ENCODE data around the gene TSHZ1. TPM values are rescaled to one million over a fixed set of nuclear protein-coding genes. Genes with fewer than 3 reads are reported as not detected.
A peak's percentile ranks its signal among the peaks of the same experiment; 100 is the strongest.

TSHZ1 gene
- total RNA-seq, 4 donors from 2014 or later = 17.9 to 41.7 (median 32.2) TPM

GRCh38 chr18:75163736-75164135 lies 46.9 kb upstream of the TSHZ1 start:
- Histone ChIP-seq H3K4me3 (no peak overlapping the region), H3K36me3 (no peaks in the 10 kb centered on the region), H3K27me3 (peaks cover 0 to 5% (median 0%) of the 10 kb centered on the region in 4 donors), H3K4me1 (peaks cover 11 to 38% (median 33%) of the 10 kb centered on the region in 4 donors), H3K9me3 (no peaks in the 10 kb centered on the region), H3K27ac (replicated peaks in 1 of 4) (no peak overlapping the region)
- WGBS = 80% methylated on average over 1 of the region's 4 CpGs
- intact Hi-C loops (cut with DNase I) = loop anchor here (10.0 kb wide), 1 partner anchor 509 kb away; no protein-coding TSS in a partner anchor
- TF ChIP-seq EP300 (IDR thresholded peaks at IDR 0.05) = no peak
- no peak for TF ChIP-seq POLR2AphosphoS5 (IDR thresholded peaks at IDR 0.05)
- TF ChIP-seq POLR2A (IDR thresholded peaks at IDR 0.05; ENCODE audit: low read depth) = no peak
- TF ChIP-seq CTCF (IDR thresholded peaks at IDR 0.05) = no peak
- DNase-seq (ENCODE audit: extremely low spot score) = peak; percentile 82

- H3K9me3 ChIP-seq = no peaks in the 10 kb centered on the region
- H3K4me3 ChIP-seq = no peak overlapping the region
- H3K4me1 ChIP-seq = peaks cover 18 to 45% (median 37%) of the 10 kb centered on the region in 4 donors
- no peak overlapping the region for H3K27ac ChIP-seq (replicated peaks in 1 of 4)
- 100% methylated on average over 2 of the region's 3 CpGs for WGBS
- H3K27me3 ChIP-seq = no peaks in the 10 kb centered on the region
- H3K36me3 ChIP-seq = no peaks in the 10 kb centered on the region
- TF ChIP-seq POLR2AphosphoS5 (IDR thresholded peaks at IDR 0.05) (no peak), EP300 (IDR thresholded peaks at IDR 0.05) (no peak), POLR2A (IDR thresholded peaks at IDR 0.05; ENCODE audit: low read depth) (no peak), CTCF (IDR thresholded peaks at IDR 0.05) (no peak)
- DNase-seq (ENCODE audit: extremely low spot score) = peak; percentile 77
- intact Hi-C loops (cut with DNase I) = loop anchor here (10.0 kb wide), 1 partner anchor 510 kb away; no protein-coding TSS in a partner anchor
Observed at GRCh38 chr18:75164479-75164878, 46.1 kb upstream of the TSHZ1 start.

- peaks cover 18 to 40% (median 35%) of the 10 kb centered on the region in 4 donors for H3K4me1 ChIP-seq
- 99% methylated on average over 8 of the region's 8 CpGs for WGBS
- no peaks in the 10 kb centered on the region for H3K27me3 ChIP-seq
- intact Hi-C loops (cut with DNase I) = loop anchor here (10.0 kb wide), 1 partner anchor 511 kb away; no protein-coding TSS in a partner anchor
- TF ChIP-seq CTCF (IDR thresholded peaks at IDR 0.05) (no peak), POLR2AphosphoS5 (IDR thresholded peaks at IDR 0.05) (no peak), POLR2A (IDR thresholded peaks at IDR 0.05; ENCODE audit: low read depth) (no peak), EP300 (IDR thresholded peaks at IDR 0.05) (no peak)
- no peaks in the 10 kb centered on the region for H3K9me3 ChIP-seq
- H3K4me3 ChIP-seq = no peak overlapping the region
- H3K36me3 ChIP-seq = no peaks in the 10 kb centered on the region
- DNase-seq (ENCODE audit: extremely low spot score) = peak; percentile 64
- no peak overlapping the region for H3K27ac ChIP-seq (replicated peaks in 1 of 4)
Observed at GRCh38 chr18:75165926-75166325, 44.7 kb upstream of the TSHZ1 start.

- no peak for TF ChIP-seq POLR2AphosphoS5 (IDR thresholded peaks at IDR 0.05)
- TF ChIP-seq POLR2A (IDR thresholded peaks at IDR 0.05; ENCODE audit: low read depth) = no peak
- TF ChIP-seq CTCF (IDR thresholded peaks at IDR 0.05) = no peak
- no peak for TF ChIP-seq EP300 (IDR thresholded peaks at IDR 0.05)
- Histone ChIP-seq H3K4me3 (no peak overlapping the region), H3K9me3 (no peaks in the 10 kb centered on the region), H3K27me3 (no peaks in the 10 kb centered on the region), H3K36me3 (no peaks in the 10 kb centered on the region), H3K4me1 (peaks cover 15 to 33% (median 27%) of the 10 kb centered on the region in 4 donors), H3K27ac (replicated peaks in 1 of 4) (peak overlapping the region; percentile 77 to 80 (median 79))
- intact Hi-C loops (cut with DNase I) = loop anchor here (10.0 kb wide), 1 partner anchor 512 kb away; no protein-coding TSS in a partner anchor
- WGBS = 90% methylated on average over 10 of the region's 10 CpGs
- peak; percentile 72 for DNase-seq (ENCODE audit: extremely low spot score)
Observed at GRCh38 chr18:75167137-75167536, 43.5 kb upstream of the TSHZ1 start.
